IMR-90 (cell line): ENCODE results near the gene MUC21. TPM values are rescaled to one million over a fixed set of nuclear protein-coding genes. Genes with fewer than 3 reads are reported as not detected.
A peak's percentile ranks its signal among the peaks of the same experiment; 100 is the strongest.

Source experiments
- ATAC-seq: fragments of 200-7000 bp; cut with Tn5 transposase; 2 replicates; pipeline ENCODE4 v1.9.1; 2020; ENCODE audit warnings: low read depth, mild to moderate bottlenecking, moderate library complexity
- Bru-seq: library from RNA; stranded (reverse); fragments of 400-500 nt; gene quantifications from one replicate; lab custom pipeline; 2021; lab: Mats Ljungman, UMichigan
- BruChase-seq, 2 experiments: library from RNA; stranded (reverse); fragments of 400-500 nt; gene quantifications; one replicate each; lab custom pipeline; 2021; lab: Mats Ljungman, UMichigan
- BruUV-seq: library from RNA; stranded (reverse); fragments of 400-500 nt; replicated peaks from 2 replicates; lab custom pipeline; 2021; lab: Mats Ljungman, UMichigan
- CTCF ChIA-PET: fragments of 300-600 bp; formaldehyde crosslinking; extraction: SDS; loops from one replicate; lab custom pipeline; 2021; ENCODE audit warnings: antibody characterized with exemption; lab: Yijun Ruan, JAX
- POLR2A ChIA-PET: fragments of 300-600 bp; sonication (Branson Sonifier 250); formaldehyde crosslinking; loops from one replicate; lab custom pipeline; 2022; ENCODE audit warnings: antibody characterized with exemption; ENCODE audit not compliant: unreplicated experiment; lab: Charles Lee
- DNase-seq: peaks from one replicate; pipeline ENCODE4 v3.0.0; 2013
- H2AFZ ChIP-seq: replicated peaks from 2 replicates; pipeline ENCODE3; 2013; ENCODE audit warnings: low read length, mild to moderate bottlenecking; ENCODE audit not compliant: poor library complexity
- H2AK5ac ChIP-seq: 2 replicates; pipeline ENCODE4 v1.6.1; 2013; ENCODE audit warnings: low read depth, low read length, inconsistent platforms
- H2AK9ac ChIP-seq: replicated peaks from 2 replicates; pipeline ENCODE3; 2013; ENCODE audit warnings: mild to moderate bottlenecking, low read depth, low read length, moderate library complexity; ENCODE audit not compliant: poor library complexity
- H2BK120ac ChIP-seq: 2 replicates; pipeline ENCODE4 v1.6.1; 2013; ENCODE audit warnings: low read depth, low read length, inconsistent platforms
- H2BK15ac ChIP-seq: 3 replicates; pipeline ENCODE4 v1.6.1; 2013; ENCODE audit warnings: low read depth, low read length, inconsistent platforms
- H2BK20ac ChIP-seq: 2 replicates; pipeline ENCODE4 v1.6.1; 2013; ENCODE audit warnings: low read depth, mild to moderate bottlenecking, inconsistent platforms, low read length, moderate library complexity
- H2BK5ac ChIP-seq: 2 replicates; pipeline ENCODE4 v1.6.1; 2013; ENCODE audit warnings: mild to moderate bottlenecking, low read depth, low read length, inconsistent platforms; ENCODE audit not compliant: poor library complexity, severe bottlenecking
- H3K14ac ChIP-seq: replicated peaks from 2 replicates; pipeline ENCODE4 v1.6.1; 2013; ENCODE audit warnings: low read depth, low read length, inconsistent platforms
- H3K18ac ChIP-seq: 2 replicates; pipeline ENCODE4 v1.6.1; 2013; ENCODE audit warnings: low read depth, low read length, control low read depth
- H3K23ac ChIP-seq: 2 replicates; pipeline ENCODE4 v1.6.1; 2013; ENCODE audit warnings: low read depth, low read length, inconsistent platforms
- H3K27ac ChIP-seq: 2 replicates; pipeline ENCODE4 v1.5.1; 2013; ENCODE audit warnings: mild to moderate bottlenecking, control low read depth, low read length; ENCODE audit not compliant: insufficient read depth
- H3K27me3 ChIP-seq: 2 replicates; pipeline ENCODE4 v1.6.1; 2013; ENCODE audit warnings: low read length; ENCODE audit not compliant: control insufficient read depth, insufficient read depth
- H3K36me3 ChIP-seq: 2 replicates; pipeline ENCODE4 v1.6.1; 2013; ENCODE audit warnings: low read length, mixed read lengths; ENCODE audit not compliant: control insufficient read depth, insufficient read depth
- H3K4ac ChIP-seq: 2 replicates; pipeline ENCODE4 v1.6.1; 2013; ENCODE audit warnings: low read depth, low read length, inconsistent platforms
- H3K4me1 ChIP-seq: 2 replicates; pipeline ENCODE4 v1.6.1; 2013; ENCODE audit warnings: low read length, mixed read lengths; ENCODE audit not compliant: control insufficient read depth, insufficient read depth
- H3K4me2 ChIP-seq: 2 replicates; pipeline ENCODE4 v1.6.1; 2013; ENCODE audit warnings: low read depth, mild to moderate bottlenecking, control low read depth, low read length, moderate library complexity
- H3K4me3 ChIP-seq: 2 replicates; pipeline ENCODE4 v1.5.1; 2013; ENCODE audit warnings: low read depth, mild to moderate bottlenecking, control low read depth, low read length, moderate library complexity; ENCODE audit not compliant: insufficient read depth
- H3K56ac ChIP-seq: 2 replicates; pipeline ENCODE4 v1.6.1; 2013; ENCODE audit warnings: low read length, inconsistent platforms; ENCODE audit not compliant: insufficient read depth; ENCODE audit errors: extremely low read depth
- H3K79me1 ChIP-seq, 2 experiments: 2 replicates each; pipeline ENCODE4 v1.6.1; 2013; ENCODE audit warnings: low read length in 2 of 2, inconsistent platforms in 1 of 2, low read depth in 1 of 2
- H3K9ac ChIP-seq: 2 replicates; pipeline ENCODE4 v1.6.1; 2013; ENCODE audit warnings: low read depth, low read length, control low read depth
- H3K9me1 ChIP-seq: 2 replicates; pipeline ENCODE4 v1.6.1; 2013; ENCODE audit warnings: low read length, inconsistent platforms; ENCODE audit not compliant: insufficient read depth
- H3K9me3 ChIP-seq: 2 replicates; pipeline ENCODE4 v1.6.1; 2013; ENCODE audit warnings: low read length; ENCODE audit not compliant: control insufficient read depth, insufficient read depth
- H4K20me1 ChIP-seq: 2 replicates; pipeline ENCODE4 v1.6.1; 2013; ENCODE audit warnings: low read length, inconsistent platforms; ENCODE audit not compliant: insufficient read depth
- H4K5ac ChIP-seq: 2 replicates; pipeline ENCODE4 v1.6.1; 2013; ENCODE audit warnings: mild to moderate bottlenecking, low read depth, low read length, control low read depth
- H4K8ac ChIP-seq, 2 experiments: 2 replicates each; pipeline ENCODE4 v1.6.1; 2013; ENCODE audit warnings: low read depth in 2 of 2, low read length in 2 of 2, control low read depth in 1 of 2, inconsistent platforms in 1 of 2
- H4K91ac ChIP-seq: 2 replicates; pipeline ENCODE4 v1.6.1; 2013; ENCODE audit warnings: low read depth, low read length, inconsistent platforms; ENCODE audit not compliant: insufficient read depth
- CEBPB ChIP-seq: IDR thresholded peaks from 2 replicates; pipeline ENCODE4 v1.6.1; 2012; ENCODE audit warnings: low read depth, low read length, improper control_type of control experiment
- FOS ChIP-seq: fragments of 150-350 bp; IDR thresholded peaks from 2 replicates; pipeline ENCODE4 v1.6.1; 2016; ENCODE audit warnings: low read depth, low read length
- WGBS, 2 experiments: methylation state at CpG; one replicate each; pipeline versions ENCODE4 v1.1.5 to v1.1.7; 2013; ENCODE audit warnings: missing lambda C conversion rate in 2 of 2; ENCODE audit not compliant: insufficient read length in 1 of 2; ENCODE audit errors: extremely low coverage in 2 of 2; 5-methylcytosine and 5-hydroxymethylcytosine counted together
- dilution Hi-C: fragments of 300-500 bp; cut with HindIII; formaldehyde crosslinking; loops from one replicate; pipeline ENCODE4 v1.14.3; 2018; ENCODE audit warnings: low sequenced_read_pairs; ENCODE audit not compliant: unreplicated experiment
- in situ Hi-C: fragments of 300-500 bp; cut with MboI; formaldehyde crosslinking; loops from 3 replicates; pipeline ENCODE4 v1.14.3; 2019; ENCODE audit warnings: low sequenced_read_pairs, inconsistent platforms, mixed read lengths
- intact Hi-C: fragments of 100-400 bp; cut with micrococcal nuclease; formaldehyde crosslinking; loops from 2 replicates; pipeline ENCODE4 v1.10.0; 2022
- long read RNA-seq: library from polyadenylated mRNA; unstranded; transcript quantifications from one replicate; pipeline ENCODE4 v2.0.0, GENCODE V29; 2021; ENCODE audit not compliant: unreplicated experiment
- polyA plus RNA-seq, 3 experiments: library from polyadenylated mRNA; depleted of rRNA; stranded (reverse); fragments of >200 nt; gene quantifications; 2 replicates each; pipeline ENCODE4 v1.2.3, GENCODE V29; 2012; ENCODE audit warnings: low replicate concordance in 1 of 3
- total RNA-seq: library from RNA; depleted of rRNA; stranded (reverse); fragments of >200 nt; gene quantifications from 2 replicates; pipeline ENCODE4 v1.2.3, GENCODE V29; 2012; rRNA removed
- TF ChIP-seq, protein P1 (sequence below): fragments of 150-350 bp; IDR thresholded peaks from 2 replicates; pipeline ENCODE4 v1.6.1; 2017; ENCODE audit warnings: mild to moderate bottlenecking, antibody characterized with exemption, low read length, low read depth

The MUC21 gene
- total RNA-seq (not detected in 2 replicates), polyA plus RNA-seq (2012; rRNA removed) (not detected in 2 replicates), Bru-seq, nascent RNA (not detected), BruChase-seq, experiment 1, labeled RNA remaining after a 6-hour chase (not detected), BruChase-seq, experiment 2, labeled RNA remaining after a 2-hour chase (not detected)
- not detected in 2 replicates for polyA plus RNA-seq (2012; cell fraction: cytosol; rRNA removed)
- polyA plus RNA-seq (2012; cell fraction: nucleus; rRNA removed; ENCODE audit: low replicate concordance), result not detected in 2 replicates
- long read RNA-seq, result 0 reads

DNA sequence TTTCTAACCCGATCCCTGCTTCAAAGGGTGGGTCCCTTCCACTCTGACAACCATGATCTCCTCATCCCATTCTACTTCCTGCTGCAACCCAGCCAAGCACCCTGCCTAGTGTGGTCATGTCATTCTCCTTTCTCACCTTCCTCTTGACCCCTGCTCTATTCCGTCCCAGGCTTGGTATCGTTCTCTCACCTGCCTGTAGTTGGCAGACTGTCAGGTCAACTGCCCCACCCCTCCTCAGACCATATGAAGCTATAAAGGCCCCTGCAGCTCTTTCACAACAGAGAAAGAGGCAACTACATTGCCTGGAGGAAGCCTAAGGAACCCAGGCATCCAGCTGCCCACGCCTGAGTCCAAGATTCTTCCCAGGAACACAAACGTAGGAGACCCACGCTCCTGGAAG is at the start of gene MUC21:
TSS of gene MUC21 (plus strand) at position 280 of the 400 bp plus-strand sequence. CDS start 241 bp downstream, outside the sequence.
- H2BK15ac ChIP-seq, result no peak within 1 kb of the TSS
- H3K9me1 ChIP-seq, result no peaks in the 10 kb centered on the region
- H4K5ac ChIP-seq, result no peak within 1 kb of the TSS
- no peak within 1 kb of the TSS for H2BK5ac ChIP-seq
- no peak for ATAC-seq
- no peak within 1 kb of the TSS for H3K9ac ChIP-seq
- 72% methylated on average over 4 of the region's 6 CpGs; no CpG with 5 or more reads in 1 of the 2 experiments for WGBS, 2 experiments
- no peak within 1 kb of the TSS for H3K23ac ChIP-seq
- peaks cover 6% of the 10 kb centered on the region; the same call in 1 of the 2 replicates for H3K4me1 ChIP-seq
- peak within 1 kb of the TSS; percentile 20 for H2AK9ac ChIP-seq
- no peak within 1 kb of the TSS for H2BK120ac ChIP-seq
- H2AK5ac ChIP-seq, result no peak within 1 kb of the TSS
- H3K36me3 ChIP-seq, result no peaks in the 10 kb centered on the region
- in situ Hi-C loops, result no loop called here
- H3K27ac ChIP-seq, result no peak within 1 kb of the TSS
- no peak within 1 kb of the TSS for H3K4me3 ChIP-seq
- TF ChIP-seq CEBPB (no peak), FOS (no peak)
- TF ChIP-seq, protein P1, sequence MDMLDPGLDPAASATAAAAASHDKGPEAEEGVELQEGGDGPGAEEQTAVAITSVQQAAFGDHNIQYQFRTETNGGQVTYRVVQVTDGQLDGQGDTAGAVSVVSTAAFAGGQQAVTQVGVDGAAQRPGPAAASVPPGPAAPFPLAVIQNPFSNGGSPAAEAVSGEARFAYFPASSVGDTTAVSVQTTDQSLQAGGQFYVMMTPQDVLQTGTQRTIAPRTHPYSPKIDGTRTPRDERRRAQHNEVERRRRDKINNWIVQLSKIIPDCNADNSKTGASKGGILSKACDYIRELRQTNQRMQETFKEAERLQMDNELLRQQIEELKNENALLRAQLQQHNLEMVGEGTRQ, result no peak
- POLR2A ChIA-PET, result no interaction called here
- CTCF ChIA-PET, result no interaction called here
- no peak for DNase-seq
- BruUV-seq, result no TSS peak
- H3K18ac ChIP-seq, result no peak within 1 kb of the TSS
- H3K14ac ChIP-seq, result no peak within 1 kb of the TSS; the same call in 1 of the 2 replicates
- no peaks in the 10 kb centered on the region; the same call in 1 of the 2 replicates for H4K20me1 ChIP-seq
- H4K91ac ChIP-seq, result no peak within 1 kb of the TSS
- peak within 1 kb of the TSS; percentile 79 for H2AFZ ChIP-seq
- H4K8ac ChIP-seq, result no peak within 1 kb of the TSS
- H3K79me1 ChIP-seq, result no peaks in the 10 kb centered on the region
- H3K56ac ChIP-seq, result no peak within 1 kb of the TSS
- peaks cover 19% of the 10 kb centered on the region for H3K27me3 ChIP-seq
- intact Hi-C loops, result no loop called here
- no peak within 1 kb of the TSS for H3K4ac ChIP-seq
- no peak within 1 kb of the TSS; the same call in 1 of the 2 replicates for H3K4me2 ChIP-seq
- dilution Hi-C loops, result no loop called here
- H3K9me3 ChIP-seq, result no peaks in the 10 kb centered on the region
- H2BK20ac ChIP-seq, result no peak within 1 kb of the TSS
